Germinal center (tissue), 1 donor: ENCODE results near the gene VCAM1.
"Not testable (repeated sequence)": the region's sequence is repeated elsewhere in the genome, so short reads cannot be mapped to it uniquely, and the experiment has no call there.

ENCODE experiments used
- DNase-seq: peaks from one replicate; pipeline ENCODE4 v3.0.0; 2012; ENCODE audit warnings: mixed read lengths, low spot score

The VCAM1 gene

GRCh38 chr1:100719490-100719889, at the start of gene VCAM1:
Gene VCAM1, plus strand, starts transcription at chr1:100719742. Its CDS starts 119 bp downstream, at chr1:100719861.
- DNase-seq: no peak

GRCh38 chr1:100670083-100670482, 49.5 kb upstream of the VCAM1 start:
- DNase-seq: no peak

GRCh38 chr1:100671601-100672000, 47.9 kb upstream of the VCAM1 start:
- no peak for DNase-seq

GRCh38 chr1:100683448-100684349, 35.8 kb upstream of the VCAM1 start:
- peak; percentile 10 for DNase-seq

GRCh38 chr1:100699744-100700143, 19.8 kb upstream of the VCAM1 start:
- no peak for DNase-seq

GRCh38 chr1:100700586-100700985, 19.0 kb upstream of the VCAM1 start:
- no peak for DNase-seq

GRCh38 chr1:100703052-100703451, 16.5 kb upstream of the VCAM1 start:
- no peak for DNase-seq

GRCh38 chr1:100703716-100704115, 15.8 kb upstream of the VCAM1 start:
- DNase-seq: no peak

- no peak for DNase-seq
These were observed 15.1 kb upstream of the VCAM1 start for GRCh38 chr1:100704473-100704872.

- DNase-seq: no peak
These were observed 13.2 kb upstream of the VCAM1 start for GRCh38 chr1:100706296-100706695.

- no peak for DNase-seq
These were observed 12.7 kb upstream of the VCAM1 start for GRCh38 chr1:100706856-100707255.

GRCh38 chr1:100708476-100709062, 11.0 kb upstream of the VCAM1 start:
- no peak for DNase-seq

GRCh38 chr1:100710906-100711682, 8.4 kb upstream of the VCAM1 start:
- no peak for DNase-seq

- not testable (repeated sequence) for DNase-seq
These were observed 6.5 kb upstream of the VCAM1 start for GRCh38 chr1:100713027-100713426.

- DNase-seq: no peak
These were observed 5.9 kb upstream of the VCAM1 start for GRCh38 chr1:100713626-100714025.

- no peak for DNase-seq
These were observed 4.9 kb upstream of the VCAM1 start for GRCh38 chr1:100714599-100714998.

- DNase-seq: no peak
These were observed 2.3 kb upstream of the VCAM1 start for GRCh38 chr1:100717218-100717617.

- DNase-seq: no peak
These were observed 961 bp upstream of the VCAM1 start for GRCh38 chr1:100718581-100718980.

- no peak for DNase-seq
These were observed 559 bp downstream of the VCAM1 start for GRCh38 chr1:100720101-100720500.

- DNase-seq: no peak
These were observed 1.2 kb downstream of the VCAM1 start for GRCh38 chr1:100720751-100721150.

GRCh38 chr1:100721526-100722207, 2.1 kb downstream of the VCAM1 start:
- no peak for DNase-seq

GRCh38 chr1:100722221-100722620, 2.7 kb downstream of the VCAM1 start:
- no peak for DNase-seq
